WTC11 (cell line): ENCODE results near the gene CCDC141. TPM values are rescaled to one million over a fixed set of nuclear protein-coding genes. Genes with fewer than 3 reads are reported as not detected.

Experiments
- ATAC-seq: fragments of 200-7000 bp; cut with Tn5 transposase; 2 replicates; pipeline ENCODE4 v1.10.0; 2021; ENCODE audit warnings: mild to moderate bottlenecking, moderate library complexity
- CTCF ChIA-PET: fragments of 300-600 bp; sonication (Branson Sonifier 250); formaldehyde crosslinking; loops from one replicate; lab custom pipeline; 2021; ENCODE audit warnings: antibody characterized with exemption; lab: Charles Lee
- POLR2A ChIA-PET: fragments of 350-600 bp; sonication (Branson Sonifier 250); formaldehyde crosslinking; loops from one replicate; lab custom pipeline; 2021; ENCODE audit warnings: antibody characterized with exemption; lab: Charles Lee
- DNase-seq: peaks from one replicate; pipeline ENCODE4 v3.0.0; 2021; ENCODE audit warnings: low spot score
- H3K27ac Mint-ChIP-seq: 2 replicates; pipeline ENCODE4 v1.8.0; 2021; ENCODE audit warnings: mixed read lengths
- H3K27me3 Mint-ChIP-seq: 2 replicates; pipeline ENCODE4 v1.8.0; 2021; ENCODE audit warnings: low read depth, mild to moderate bottlenecking, moderate library complexity, mixed read lengths
- H3K36me3 Mint-ChIP-seq: 2 replicates; pipeline ENCODE4 v1.8.0; 2021; ENCODE audit warnings: mixed read lengths
- H3K4me1 Mint-ChIP-seq: 2 replicates; pipeline ENCODE4 v1.8.0; 2022; ENCODE audit warnings: mixed read lengths
- H3K4me3 Mint-ChIP-seq: 2 replicates; pipeline ENCODE4 v1.8.0; 2021; ENCODE audit warnings: mild to moderate bottlenecking, moderate library complexity, mixed read lengths
- H3K9me3 Mint-ChIP-seq: 2 replicates; pipeline ENCODE4 v1.8.0; 2021; ENCODE audit warnings: mixed read lengths
- ATF1 ChIP-seq: sonication (generic); formaldehyde crosslinking; IDR thresholded peaks from 2 replicates; pipeline ENCODE4 v1.8.1; 2023; ENCODE audit warnings: mild to moderate bottlenecking, moderate library complexity, missing genetic modification reagents
- EMX1 ChIP-seq: fragments of 250-450 bp; sonication (Bioruptor Pico); IDR thresholded peaks from 2 replicates; pipeline ENCODE4 v1.8.0; 2021; ENCODE audit warnings: mild to moderate bottlenecking
- ESRRA ChIP-seq: sonication (generic); formaldehyde crosslinking; IDR thresholded peaks from 2 replicates; pipeline ENCODE4 v1.8.1; 2022; ENCODE audit warnings: mild to moderate bottlenecking, missing genetic modification reagents, borderline replicate concordance
- NFYB ChIP-seq: sonication (generic); formaldehyde crosslinking; conservative IDR thresholded peaks from 2 replicates; pipeline ENCODE4 v1.8.0; 2022; ENCODE audit warnings: low read depth, missing genetic modification reagents
- PRRX2 ChIP-seq: fragments of 250-450 bp; sonication (Bioruptor Pico); IDR thresholded peaks from 2 replicates; pipeline ENCODE4 v1.8.0; 2021; ENCODE audit warnings: mild to moderate bottlenecking
- RELA ChIP-seq: sonication (generic); formaldehyde crosslinking; IDR thresholded peaks from 2 replicates; pipeline ENCODE4 v1.8.1; 2022; ENCODE audit warnings: missing genetic modification reagents, mild to moderate bottlenecking, borderline replicate concordance
- SOX15 ChIP-seq: fragments of 250-450 bp; sonication (Bioruptor Pico); IDR thresholded peaks from 2 replicates; pipeline ENCODE4 v1.9.0; 2021; ENCODE audit warnings: mild to moderate bottlenecking
- ZNF232 ChIP-seq: sonication (generic); formaldehyde crosslinking; IDR thresholded peaks from 2 replicates; pipeline ENCODE4 v1.8.0; 2022; ENCODE audit warnings: mild to moderate bottlenecking, missing genetic modification reagents
- ZNF416 ChIP-seq: fragments of 250-450 bp; sonication (Bioruptor Pico); IDR thresholded peaks from 2 replicates; pipeline ENCODE4 v1.9.0; 2021; ENCODE audit warnings: mild to moderate bottlenecking, inconsistent platforms
- ZNF423 ChIP-seq: fragments of 250-450 bp; sonication (Bioruptor Pico); IDR thresholded peaks from 2 replicates; pipeline ENCODE4 v2.1.2; 2022; ENCODE audit warnings: mild to moderate bottlenecking, moderate library complexity
- total RNA-seq: library from RNA; stranded (reverse); gene quantifications from 3 replicates; pipeline ENCODE4 v1.2.3, GENCODE V29; 2021
- TF ChIP-seq, protein P1 (sequence below): fragments of 250-450 bp; sonication (Bioruptor Pico); IDR thresholded peaks from 2 replicates; pipeline ENCODE4 v1.8.0; 2021; ENCODE audit warnings: mild to moderate bottlenecking
- TF ChIP-seq, protein P2 (sequence below): sonication (generic); formaldehyde crosslinking; IDR thresholded peaks from 2 replicates; pipeline ENCODE4 v1.8.1; 2023; ENCODE audit warnings: mild to moderate bottlenecking, moderate library complexity, missing genetic modification reagents
- TF ChIP-seq, protein P3 (sequence below): sonication (generic); formaldehyde crosslinking; IDR thresholded peaks from 2 replicates; pipeline ENCODE4 v1.8.1; 2022; ENCODE audit warnings: mild to moderate bottlenecking, missing genetic modification reagents, moderate library complexity, borderline replicate concordance
- TF ChIP-seq, protein P4 (sequence below): fragments of 250-450 bp; sonication (Bioruptor Pico); IDR thresholded peaks from 2 replicates; pipeline ENCODE4 v1.9.0; 2021; ENCODE audit warnings: mild to moderate bottlenecking, borderline replicate concordance
- TF ChIP-seq, protein P5 (sequence below): sonication (generic); formaldehyde crosslinking; IDR thresholded peaks from 2 replicates; pipeline ENCODE4 v1.8.1; 2023; ENCODE audit warnings: mild to moderate bottlenecking, missing genetic modification reagents, moderate library complexity
- TF ChIP-seq, protein P6 (sequence below): sonication (generic); formaldehyde crosslinking; IDR thresholded peaks from 2 replicates; pipeline ENCODE4 v1.8.1; 2023; ENCODE audit warnings: mild to moderate bottlenecking, missing genetic modification reagents
- TF ChIP-seq, protein P7 (sequence below): sonication (generic); formaldehyde crosslinking; IDR thresholded peaks from 2 replicates; pipeline ENCODE4 v1.8.1; 2022; ENCODE audit warnings: mild to moderate bottlenecking, moderate library complexity, missing genetic modification reagents
- TF ChIP-seq, protein P8 (sequence below): fragments of 250-450 bp; sonication (Bioruptor Pico); conservative IDR thresholded peaks from 2 replicates; pipeline ENCODE4 v1.9.0; 2021; ENCODE audit warnings: mild to moderate bottlenecking
- TF ChIP-seq, protein P9 (sequence below): sonication (generic); formaldehyde crosslinking; conservative IDR thresholded peaks from 2 replicates; pipeline ENCODE4 v1.8.1; 2023; ENCODE audit warnings: mild to moderate bottlenecking, low read depth, missing genetic modification reagents, moderate library complexity

The CCDC141 gene
- total RNA-seq, 1 experiment from 2014 or later = 8.5 TPM

DNA sequence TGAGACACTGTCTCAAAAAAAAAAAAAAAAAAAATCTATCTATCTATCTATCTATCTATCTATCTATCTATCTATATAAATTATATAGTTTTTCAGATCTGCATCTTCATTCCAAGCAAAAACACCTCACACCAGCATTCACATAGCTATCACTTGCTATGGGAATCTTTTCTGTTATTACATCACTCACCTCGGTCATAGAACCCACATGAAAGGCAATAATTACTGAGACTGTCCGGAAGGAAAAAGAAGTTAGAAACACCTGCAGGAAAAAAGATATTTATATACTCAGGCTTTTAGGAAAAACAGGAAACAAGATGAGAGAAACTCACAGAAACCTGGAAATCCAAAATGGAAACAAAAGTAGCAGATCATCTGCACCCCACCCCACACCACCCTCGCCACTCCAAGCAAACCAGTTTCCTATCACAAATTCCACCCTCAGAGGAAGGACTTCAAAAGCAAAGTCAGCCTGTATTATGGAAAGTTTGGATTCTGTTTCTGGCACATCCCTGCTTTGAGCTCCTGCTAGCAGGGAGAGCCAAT, 21.9 kb upstream of the CCDC141 start:
- Mint-ChIP-seq H3K36me3 (peaks cover 12% of the 10 kb centered on the region), H3K4me3 (no peak overlapping the region), H3K4me1 (no peaks in the 10 kb centered on the region; the same call in 1 of the 2 replicates), H3K27me3 (no peaks in the 10 kb centered on the region), H3K9me3 (peaks cover 32% of the 10 kb centered on the region), H3K27ac (no peak overlapping the region)
- ChIA-PET POLR2A (no interaction called here), CTCF (no interaction called here)
- ATAC-seq (no peak), DNase-seq (no peak)
- TF ChIP-seq, protein P1, sequence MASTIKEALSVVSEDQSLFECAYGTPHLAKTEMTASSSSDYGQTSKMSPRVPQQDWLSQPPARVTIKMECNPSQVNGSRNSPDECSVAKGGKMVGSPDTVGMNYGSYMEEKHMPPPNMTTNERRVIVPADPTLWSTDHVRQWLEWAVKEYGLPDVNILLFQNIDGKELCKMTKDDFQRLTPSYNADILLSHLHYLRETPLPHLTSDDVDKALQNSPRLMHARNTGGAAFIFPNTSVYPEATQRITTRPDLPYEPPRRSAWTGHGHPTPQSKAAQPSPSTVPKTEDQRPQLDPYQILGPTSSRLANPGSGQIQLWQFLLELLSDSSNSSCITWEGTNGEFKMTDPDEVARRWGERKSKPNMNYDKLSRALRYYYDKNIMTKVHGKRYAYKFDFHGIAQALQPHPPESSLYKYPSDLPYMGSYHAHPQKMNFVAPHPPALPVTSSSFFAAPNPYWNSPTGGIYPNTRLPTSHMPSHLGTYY (CRISPR knock-in tag) = no peak
- TF ChIP-seq SOX15 = no peak
- TF ChIP-seq, protein P2, sequence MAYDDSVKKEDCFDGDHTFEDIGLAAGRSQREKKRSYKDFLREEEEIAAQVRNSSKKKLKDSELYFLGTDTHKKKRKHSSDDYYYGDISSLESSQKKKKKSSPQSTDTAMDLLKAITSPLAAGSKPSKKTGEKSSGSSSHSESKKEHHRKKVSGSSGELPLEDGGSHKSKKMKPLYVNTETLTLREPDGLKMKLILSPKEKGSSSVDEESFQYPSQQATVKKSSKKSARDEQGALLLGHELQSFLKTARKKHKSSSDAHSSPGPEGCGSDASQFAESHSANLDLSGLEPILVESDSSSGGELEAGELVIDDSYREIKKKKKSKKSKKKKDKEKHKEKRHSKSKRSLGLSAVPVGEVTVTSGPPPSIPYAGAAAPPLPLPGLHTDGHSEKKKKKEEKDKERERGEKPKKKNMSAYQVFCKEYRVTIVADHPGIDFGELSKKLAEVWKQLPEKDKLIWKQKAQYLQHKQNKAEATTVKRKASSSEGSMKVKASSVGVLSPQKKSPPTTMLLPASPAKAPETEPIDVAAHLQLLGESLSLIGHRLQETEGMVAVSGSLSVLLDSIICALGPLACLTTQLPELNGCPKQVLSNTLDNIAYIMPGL (CRISPR knock-in tag) = no peak
- TF ChIP-seq, protein P3, sequence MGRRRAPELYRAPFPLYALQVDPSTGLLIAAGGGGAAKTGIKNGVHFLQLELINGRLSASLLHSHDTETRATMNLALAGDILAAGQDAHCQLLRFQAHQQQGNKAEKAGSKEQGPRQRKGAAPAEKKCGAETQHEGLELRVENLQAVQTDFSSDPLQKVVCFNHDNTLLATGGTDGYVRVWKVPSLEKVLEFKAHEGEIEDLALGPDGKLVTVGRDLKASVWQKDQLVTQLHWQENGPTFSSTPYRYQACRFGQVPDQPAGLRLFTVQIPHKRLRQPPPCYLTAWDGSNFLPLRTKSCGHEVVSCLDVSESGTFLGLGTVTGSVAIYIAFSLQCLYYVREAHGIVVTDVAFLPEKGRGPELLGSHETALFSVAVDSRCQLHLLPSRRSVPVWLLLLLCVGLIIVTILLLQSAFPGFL = no peak
- TF ChIP-seq ZNF423 (CRISPR knock-in tag) = no peak
- no peak for TF ChIP-seq ATF1 (CRISPR knock-in tag)
- TF ChIP-seq PRRX2 = no peak
- TF ChIP-seq, protein P4, sequence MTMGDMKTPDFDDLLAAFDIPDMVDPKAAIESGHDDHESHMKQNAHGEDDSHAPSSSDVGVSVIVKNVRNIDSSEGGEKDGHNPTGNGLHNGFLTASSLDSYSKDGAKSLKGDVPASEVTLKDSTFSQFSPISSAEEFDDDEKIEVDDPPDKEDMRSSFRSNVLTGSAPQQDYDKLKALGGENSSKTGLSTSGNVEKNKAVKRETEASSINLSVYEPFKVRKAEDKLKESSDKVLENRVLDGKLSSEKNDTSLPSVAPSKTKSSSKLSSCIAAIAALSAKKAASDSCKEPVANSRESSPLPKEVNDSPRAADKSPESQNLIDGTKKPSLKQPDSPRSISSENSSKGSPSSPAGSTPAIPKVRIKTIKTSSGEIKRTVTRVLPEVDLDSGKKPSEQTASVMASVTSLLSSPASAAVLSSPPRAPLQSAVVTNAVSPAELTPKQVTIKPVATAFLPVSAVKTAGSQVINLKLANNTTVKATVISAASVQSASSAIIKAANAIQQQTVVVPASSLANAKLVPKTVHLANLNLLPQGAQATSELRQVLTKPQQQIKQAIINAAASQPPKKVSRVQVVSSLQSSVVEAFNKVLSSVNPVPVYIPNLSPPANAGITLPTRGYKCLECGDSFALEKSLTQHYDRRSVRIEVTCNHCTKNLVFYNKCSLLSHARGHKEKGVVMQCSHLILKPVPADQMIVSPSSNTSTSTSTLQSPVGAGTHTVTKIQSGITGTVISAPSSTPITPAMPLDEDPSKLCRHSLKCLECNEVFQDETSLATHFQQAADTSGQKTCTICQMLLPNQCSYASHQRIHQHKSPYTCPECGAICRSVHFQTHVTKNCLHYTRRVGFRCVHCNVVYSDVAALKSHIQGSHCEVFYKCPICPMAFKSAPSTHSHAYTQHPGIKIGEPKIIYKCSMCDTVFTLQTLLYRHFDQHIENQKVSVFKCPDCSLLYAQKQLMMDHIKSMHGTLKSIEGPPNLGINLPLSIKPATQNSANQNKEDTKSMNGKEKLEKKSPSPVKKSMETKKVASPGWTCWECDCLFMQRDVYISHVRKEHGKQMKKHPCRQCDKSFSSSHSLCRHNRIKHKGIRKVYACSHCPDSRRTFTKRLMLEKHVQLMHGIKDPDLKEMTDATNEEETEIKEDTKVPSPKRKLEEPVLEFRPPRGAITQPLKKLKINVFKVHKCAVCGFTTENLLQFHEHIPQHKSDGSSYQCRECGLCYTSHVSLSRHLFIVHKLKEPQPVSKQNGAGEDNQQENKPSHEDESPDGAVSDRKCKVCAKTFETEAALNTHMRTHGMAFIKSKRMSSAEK = no peak
- TF ChIP-seq, protein P5, sequence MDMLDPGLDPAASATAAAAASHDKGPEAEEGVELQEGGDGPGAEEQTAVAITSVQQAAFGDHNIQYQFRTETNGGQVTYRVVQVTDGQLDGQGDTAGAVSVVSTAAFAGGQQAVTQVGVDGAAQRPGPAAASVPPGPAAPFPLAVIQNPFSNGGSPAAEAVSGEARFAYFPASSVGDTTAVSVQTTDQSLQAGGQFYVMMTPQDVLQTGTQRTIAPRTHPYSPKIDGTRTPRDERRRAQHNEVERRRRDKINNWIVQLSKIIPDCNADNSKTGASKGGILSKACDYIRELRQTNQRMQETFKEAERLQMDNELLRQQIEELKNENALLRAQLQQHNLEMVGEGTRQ (CRISPR knock-in tag) = no peak
- TF ChIP-seq, protein P6, sequence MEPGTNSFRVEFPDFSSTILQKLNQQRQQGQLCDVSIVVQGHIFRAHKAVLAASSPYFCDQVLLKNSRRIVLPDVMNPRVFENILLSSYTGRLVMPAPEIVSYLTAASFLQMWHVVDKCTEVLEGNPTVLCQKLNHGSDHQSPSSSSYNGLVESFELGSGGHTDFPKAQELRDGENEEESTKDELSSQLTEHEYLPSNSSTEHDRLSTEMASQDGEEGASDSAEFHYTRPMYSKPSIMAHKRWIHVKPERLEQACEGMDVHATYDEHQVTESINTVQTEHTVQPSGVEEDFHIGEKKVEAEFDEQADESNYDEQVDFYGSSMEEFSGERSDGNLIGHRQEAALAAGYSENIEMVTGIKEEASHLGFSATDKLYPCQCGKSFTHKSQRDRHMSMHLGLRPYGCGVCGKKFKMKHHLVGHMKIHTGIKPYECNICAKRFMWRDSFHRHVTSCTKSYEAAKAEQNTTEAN = no peak
- no peak for TF ChIP-seq RELA (CRISPR knock-in tag)
- no peak for TF ChIP-seq NFYB
- TF ChIP-seq, protein P7, sequence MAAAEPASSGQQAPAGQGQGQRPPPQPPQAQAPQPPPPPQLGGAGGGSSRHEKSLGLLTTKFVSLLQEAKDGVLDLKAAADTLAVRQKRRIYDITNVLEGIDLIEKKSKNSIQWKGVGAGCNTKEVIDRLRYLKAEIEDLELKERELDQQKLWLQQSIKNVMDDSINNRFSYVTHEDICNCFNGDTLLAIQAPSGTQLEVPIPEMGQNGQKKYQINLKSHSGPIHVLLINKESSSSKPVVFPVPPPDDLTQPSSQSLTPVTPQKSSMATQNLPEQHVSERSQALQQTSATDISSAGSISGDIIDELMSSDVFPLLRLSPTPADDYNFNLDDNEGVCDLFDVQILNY (CRISPR knock-in tag) = no peak

DNA sequence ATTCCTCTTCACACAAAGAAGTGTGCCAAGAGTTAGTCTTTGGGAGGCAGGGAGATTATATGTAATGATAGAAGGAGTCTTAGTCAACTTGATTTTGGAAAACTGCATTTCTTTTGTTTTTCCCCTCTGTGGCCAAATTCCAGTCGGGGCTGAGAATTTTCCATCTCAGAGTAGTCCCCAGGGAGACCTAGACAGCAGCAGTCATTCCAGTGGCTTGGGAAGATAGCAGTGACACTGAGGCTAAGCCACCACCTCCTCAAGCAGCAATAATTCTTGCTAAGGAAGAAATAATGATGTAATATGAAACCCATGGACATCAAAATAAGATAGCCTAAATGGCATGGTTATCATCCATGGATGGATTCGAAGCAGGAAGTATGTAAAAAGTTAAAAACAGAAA, 21.0 kb upstream of the CCDC141 start:
- ChIA-PET CTCF (no interaction called here), POLR2A (no interaction called here)
- H3K4me1 Mint-ChIP-seq = no peaks in the 10 kb centered on the region
- TF ChIP-seq ZNF232 (CRISPR knock-in tag) (no peak), PRRX2 (no peak), ZNF416 (CRISPR knock-in tag) (no peak), EMX1 (CRISPR knock-in tag) (no peak), ESRRA (CRISPR knock-in tag) (no peak), SOX15 (no peak)
- TF ChIP-seq, protein P8, sequence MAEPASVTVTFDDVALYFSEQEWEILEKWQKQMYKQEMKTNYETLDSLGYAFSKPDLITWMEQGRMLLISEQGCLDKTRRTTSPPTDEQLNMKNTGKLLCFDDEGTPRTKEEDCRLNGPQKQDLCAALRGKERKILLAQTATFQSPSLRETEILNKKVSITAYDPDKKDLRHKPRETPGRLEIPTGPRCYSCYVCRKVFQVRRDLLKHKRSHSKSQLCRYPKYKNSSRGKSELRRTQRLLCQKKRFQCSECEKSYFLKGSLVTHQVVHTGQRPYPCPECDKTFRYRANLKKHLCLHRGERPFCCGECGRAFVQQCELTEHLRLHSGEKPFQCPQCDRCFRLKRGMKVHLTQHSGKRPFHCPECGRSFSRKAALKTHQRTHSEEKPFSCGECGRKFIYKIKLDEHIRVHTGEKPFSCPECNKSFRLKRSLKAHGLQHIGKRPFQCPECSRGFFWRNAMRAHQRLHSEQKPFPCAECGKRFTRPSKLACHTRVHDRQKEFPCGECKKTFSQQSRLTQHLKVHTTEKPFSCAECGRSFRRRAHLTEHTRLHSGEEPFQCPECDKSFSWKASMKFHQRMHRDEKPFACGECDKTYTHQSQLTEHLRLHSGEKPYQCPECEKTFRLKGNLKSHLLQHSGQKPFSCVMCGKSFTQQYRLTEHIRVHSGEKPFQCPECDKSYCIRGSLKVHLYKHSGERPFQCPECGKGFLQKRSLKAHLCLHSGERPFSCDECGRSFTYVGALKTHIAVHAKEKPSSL (CRISPR knock-in tag) = no peak
- TF ChIP-seq, protein P9, sequence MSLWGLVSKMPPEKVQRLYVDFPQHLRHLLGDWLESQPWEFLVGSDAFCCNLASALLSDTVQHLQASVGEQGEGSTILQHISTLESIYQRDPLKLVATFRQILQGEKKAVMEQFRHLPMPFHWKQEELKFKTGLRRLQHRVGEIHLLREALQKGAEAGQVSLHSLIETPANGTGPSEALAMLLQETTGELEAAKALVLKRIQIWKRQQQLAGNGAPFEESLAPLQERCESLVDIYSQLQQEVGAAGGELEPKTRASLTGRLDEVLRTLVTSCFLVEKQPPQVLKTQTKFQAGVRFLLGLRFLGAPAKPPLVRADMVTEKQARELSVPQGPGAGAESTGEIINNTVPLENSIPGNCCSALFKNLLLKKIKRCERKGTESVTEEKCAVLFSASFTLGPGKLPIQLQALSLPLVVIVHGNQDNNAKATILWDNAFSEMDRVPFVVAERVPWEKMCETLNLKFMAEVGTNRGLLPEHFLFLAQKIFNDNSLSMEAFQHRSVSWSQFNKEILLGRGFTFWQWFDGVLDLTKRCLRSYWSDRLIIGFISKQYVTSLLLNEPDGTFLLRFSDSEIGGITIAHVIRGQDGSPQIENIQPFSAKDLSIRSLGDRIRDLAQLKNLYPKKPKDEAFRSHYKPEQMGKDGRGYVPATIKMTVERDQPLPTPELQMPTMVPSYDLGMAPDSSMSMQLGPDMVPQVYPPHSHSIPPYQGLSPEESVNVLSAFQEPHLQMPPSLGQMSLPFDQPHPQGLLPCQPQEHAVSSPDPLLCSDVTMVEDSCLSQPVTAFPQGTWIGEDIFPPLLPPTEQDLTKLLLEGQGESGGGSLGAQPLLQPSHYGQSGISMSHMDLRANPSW (CRISPR knock-in tag) = no peak

More for the DNA sequence above, 21.0 kb upstream of the CCDC141 start:
- no peak for ATAC-seq
- Mint-ChIP-seq H3K27me3 (no peaks in the 10 kb centered on the region), H3K36me3 (peaks cover 18% of the 10 kb centered on the region), H3K9me3 (peaks cover 33% of the 10 kb centered on the region), H3K4me3 (no peak overlapping the region), H3K27ac (no peak overlapping the region)
- no peak for DNase-seq
